ACHN (cell line): Measurements from ENCODE around the gene RIMBP3C.
"Not testable (repeated sequence)": the region's sequence is repeated elsewhere in the genome, so short reads cannot be mapped to it uniquely, and the experiment has no call there.

Experiments
- DNase-seq: peaks from one replicate; pipeline ENCODE4 v3.0.0-alpha.2; 2015
- in situ Hi-C: cut with HindIII; loops from 2 replicates; pipeline ENCODE4 v1.10.0; 2017; ENCODE audit warnings: low sequenced_read_pairs, low pct_ligation_motif_present, low pct_unique_long_range_greater_than_20kb

RIMBP3C gene

DNA sequence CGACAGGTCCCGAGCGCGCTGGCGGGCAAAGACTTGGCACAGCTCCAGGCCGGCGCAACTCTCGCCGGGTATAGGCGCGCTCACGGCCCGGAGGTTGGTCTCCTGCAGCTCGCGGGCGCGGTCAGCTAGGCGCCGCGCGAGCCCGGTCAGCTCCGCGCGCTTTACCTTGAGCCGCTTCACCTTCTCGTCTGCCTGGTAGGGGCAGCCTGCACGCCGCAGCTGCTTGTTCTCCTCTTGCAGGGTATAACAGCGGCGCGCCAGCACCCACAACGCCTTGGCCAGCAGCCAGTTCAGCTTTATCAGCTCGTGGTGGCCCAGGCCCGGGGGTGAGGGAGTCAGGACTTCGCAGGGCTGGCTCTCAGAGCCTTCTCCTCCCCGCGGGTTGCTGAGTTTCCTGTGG is 1.7 kb downstream of the RIMBP3C start:
- DNase-seq, in situ Hi-C loops: not testable (repeated sequence)

DNA sequence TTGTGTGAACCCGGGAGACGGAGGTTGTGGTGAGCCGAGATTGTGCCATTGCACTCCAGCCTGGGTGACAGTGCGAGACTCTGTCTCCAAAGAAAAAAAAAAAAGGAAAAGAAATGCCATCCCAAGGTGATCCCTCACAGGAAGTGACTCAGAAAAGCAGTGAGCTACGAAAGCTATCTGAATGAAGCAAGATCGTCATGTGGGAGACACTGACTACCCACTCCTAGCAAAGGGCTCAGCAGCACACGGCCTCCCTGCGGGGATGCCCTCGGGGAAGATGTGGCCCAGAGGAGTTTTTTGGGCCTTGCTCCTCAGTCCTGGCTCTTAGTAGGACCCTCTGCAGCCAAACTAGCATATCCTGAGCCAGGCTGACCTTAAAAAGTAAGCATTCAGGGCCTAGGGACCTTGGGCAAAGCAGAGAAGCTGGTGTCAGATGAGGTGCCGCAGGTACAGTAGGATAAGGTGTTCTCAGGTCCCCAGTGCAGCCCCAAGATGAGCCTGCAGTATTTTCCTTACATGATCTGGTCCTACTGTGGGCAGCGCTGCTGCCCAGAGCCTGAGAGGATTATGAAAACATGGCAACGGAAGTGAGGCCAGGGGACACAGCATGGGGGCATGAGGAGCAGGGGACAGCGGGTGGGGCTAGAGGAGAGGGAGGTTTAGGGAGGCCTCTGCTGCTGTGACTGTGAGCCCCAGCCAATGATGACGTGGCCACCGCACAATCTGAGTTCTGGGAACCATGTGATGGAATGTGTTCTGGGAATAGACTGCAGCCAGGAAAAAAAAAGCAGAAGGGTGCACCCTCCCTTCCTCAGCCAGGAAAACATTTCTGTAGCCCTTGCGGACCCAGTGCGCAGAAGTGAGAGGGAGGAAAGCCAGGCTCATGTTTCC is 6.6 kb downstream of the RIMBP3C start:
- DNase-seq, in situ Hi-C loops: not testable (repeated sequence)

DNA sequence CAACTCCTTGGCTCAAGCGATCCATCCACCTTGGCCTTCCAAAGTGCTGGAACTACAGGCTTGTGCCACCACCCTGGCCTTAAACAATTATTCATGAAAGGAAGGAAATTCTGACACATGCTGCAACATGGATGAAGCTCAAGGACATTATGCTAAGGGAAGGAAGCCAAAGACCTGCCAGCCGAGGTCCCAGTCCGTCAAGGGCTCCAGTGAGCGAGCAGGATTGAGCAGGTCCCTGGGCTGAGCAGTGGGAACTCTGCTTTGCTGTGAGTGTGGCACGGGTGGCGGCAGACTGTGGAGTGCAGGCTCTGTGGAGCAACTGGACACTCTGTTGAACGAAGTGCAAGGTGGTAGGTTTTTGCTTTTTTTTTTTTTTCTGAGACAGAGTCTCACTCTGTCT is 11.4 kb downstream of the RIMBP3C start:
- DNase-seq, in situ Hi-C loops: not testable (repeated sequence)

DNA sequence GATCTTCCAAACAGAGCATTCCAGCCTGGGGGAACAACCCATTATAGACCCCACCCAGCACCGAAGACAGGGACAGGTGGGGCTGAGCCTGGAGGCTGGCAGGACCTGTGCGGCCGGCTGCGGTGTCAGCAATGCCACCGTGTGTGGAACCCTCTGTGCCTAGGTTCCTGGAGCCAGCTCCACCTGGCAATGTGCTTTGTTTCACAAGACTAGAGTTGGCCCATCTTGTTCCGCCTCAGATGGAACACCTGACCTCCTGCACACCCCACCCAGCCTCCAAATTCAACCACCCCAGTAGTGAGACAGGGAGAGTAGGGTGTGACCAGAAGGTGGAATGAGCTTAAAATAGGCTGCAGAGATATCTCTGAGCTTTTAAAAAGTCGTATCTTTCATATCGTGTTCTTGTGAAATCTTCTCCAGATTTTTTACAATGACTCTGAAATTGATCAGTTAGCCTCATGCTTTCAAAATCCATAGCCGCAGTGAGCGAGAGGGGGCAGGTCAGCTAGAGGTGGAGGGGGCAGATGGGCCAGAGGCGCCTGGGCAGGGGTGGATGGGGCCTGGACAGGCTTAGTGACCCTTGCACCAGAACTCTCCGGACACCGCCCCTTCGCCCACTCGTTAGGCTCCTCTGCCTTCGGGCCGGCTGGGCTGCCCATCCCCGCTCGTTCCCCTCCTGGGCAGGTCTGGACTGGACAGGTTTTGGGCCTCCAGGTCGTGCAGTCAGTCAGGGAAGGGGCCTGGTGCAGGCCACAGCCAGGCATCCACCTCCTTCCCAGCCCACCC is 18.2 kb downstream of the RIMBP3C start:
- DNase-seq, in situ Hi-C loops: not testable (repeated sequence)

DNA sequence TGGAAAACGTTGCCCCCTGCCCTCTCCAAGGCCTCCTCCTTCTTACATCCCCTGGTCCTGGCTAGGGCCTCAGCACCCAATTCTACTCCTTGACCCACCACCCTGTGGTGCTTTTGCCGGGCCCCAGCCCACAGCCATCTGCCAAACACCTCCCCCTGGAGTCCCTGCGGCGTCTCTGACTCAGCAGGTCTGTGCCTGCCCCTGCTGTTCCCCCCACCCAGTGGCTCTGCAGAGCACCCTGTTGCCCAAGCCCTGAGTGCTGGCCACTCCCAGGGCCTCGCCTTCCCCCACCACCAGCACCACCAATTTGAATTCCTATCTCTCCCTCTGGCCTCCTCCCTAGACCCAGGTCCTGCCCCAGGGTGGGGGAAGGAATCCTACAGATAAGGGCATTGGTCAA is 19.7 kb downstream of the RIMBP3C start:
- DNase-seq, in situ Hi-C loops: not testable (repeated sequence)

DNA sequence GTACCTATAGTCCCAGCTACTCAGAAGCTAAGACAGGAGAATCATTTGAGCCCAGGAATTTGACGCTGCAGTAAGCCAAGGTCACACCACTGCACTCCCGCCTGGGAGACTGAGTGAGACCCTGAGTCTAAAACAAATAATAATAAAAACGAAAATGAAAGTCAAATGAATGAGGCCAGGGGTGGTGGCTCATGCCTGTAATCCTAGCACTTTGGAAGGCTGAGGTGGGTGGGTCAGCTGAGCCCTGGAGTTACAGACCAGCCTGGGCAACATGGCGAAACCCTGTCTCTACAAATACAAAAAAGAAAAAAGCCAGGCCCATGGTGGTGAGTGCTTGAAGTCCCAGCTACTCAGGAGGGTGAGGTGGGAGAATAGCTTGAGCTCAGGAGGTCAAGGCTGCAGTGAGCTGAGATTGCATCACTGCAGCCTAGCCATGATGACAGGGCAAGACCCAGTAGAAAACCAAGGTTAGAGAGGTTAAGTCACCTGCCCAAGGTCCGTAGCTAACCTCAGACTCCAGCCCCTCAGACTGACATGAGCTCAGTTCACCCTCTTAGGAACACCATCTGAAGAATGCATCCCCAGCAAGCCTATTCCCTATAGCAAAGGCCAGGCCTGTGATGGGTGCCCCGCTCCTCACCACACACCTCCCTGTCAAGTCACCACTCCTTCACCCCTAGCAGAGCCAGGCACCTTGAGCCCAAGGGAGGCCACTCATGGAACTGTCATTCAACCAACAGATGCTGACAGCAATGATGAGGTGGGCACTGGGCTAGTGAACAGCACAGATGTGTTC is 24.4 kb downstream of the RIMBP3C start:
- DNase-seq, in situ Hi-C loops: not testable (repeated sequence)

DNA sequence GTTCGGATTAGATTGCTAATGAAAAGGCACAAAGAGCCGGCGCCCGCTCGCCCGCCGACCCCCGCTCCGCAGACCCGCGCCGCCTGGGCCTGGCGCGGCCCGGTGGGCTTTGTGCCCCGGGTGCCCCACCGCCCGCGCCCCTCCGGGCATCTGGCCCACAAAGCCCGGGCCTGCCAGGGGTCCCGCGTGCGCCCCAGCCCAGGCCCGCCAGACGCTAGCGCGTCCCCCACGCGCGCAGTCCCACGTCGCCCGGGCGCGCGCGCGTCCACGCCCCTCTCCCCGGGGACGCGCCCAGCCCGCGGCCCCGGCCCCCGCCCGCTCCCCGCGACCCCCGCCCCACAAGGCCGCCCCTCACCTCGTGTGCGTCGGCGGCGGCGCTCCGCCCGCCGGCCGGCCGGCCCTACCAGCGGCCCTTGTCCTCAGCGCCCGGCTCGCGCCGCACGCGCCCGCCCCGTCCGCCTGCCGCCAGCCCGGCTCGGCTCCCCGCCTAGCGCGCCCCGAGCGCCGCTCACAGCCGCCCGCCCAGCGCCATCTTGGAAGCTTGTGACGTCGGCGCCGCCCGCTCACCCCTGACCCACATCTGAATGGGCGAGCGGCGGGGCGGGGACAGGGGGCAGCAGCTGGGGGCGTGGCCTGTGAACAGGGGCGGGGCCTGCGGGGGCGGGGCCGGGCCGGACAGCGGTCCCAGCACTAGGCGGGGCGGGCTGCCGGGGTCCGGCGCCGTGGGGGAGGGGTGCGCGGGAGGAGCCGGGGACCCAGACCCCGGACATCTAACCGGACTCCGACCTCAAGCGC is 34.1 kb downstream of the RIMBP3C start:
- in situ Hi-C loops = not testable (repeated sequence)

DNA sequence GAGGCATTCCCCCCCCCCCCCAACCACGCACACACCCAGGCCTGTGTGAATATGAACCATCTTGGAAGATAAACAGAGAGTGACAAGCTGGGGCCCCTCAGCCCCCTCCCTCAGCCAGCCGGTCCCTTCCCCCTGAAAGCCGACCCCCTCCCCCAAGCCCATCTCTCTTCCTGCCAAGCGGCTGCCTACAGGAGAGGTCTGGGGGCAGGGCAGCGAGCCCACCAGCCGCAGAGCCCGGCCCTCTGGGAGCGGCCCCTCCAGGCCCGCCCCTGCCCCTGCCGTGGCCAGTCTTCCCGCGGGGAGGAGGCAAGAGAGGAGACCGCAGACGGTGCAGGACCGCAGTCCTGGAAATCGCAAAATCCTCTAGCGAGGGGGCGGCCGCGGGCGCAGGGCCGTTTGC is 34.7 kb downstream of the RIMBP3C start:
- DNase-seq, in situ Hi-C loops: not testable (repeated sequence)

More for the DNA sequence above, 34.1 kb downstream of the RIMBP3C start:
- DNase-seq = not testable (repeated sequence)

DNA sequence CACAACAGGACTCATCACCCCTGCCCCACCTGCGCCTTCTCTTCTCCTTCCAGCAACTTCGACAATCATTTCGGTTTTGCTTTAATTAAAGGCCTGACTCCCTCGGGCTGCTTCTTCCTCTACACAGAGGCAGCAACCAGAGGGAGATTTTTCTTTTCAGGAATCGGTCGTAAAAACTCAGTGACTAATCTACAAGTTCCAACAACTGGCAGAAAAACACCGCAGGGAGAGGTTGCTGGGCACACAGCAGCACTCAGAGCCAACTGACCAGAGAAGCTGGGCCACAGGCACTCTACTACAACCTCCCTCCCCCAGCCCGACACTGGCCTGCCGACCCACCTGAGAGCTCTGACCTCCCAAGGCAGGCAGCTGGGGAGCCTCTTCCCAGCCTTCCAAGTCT is 36.0 kb downstream of the RIMBP3C start:
- in situ Hi-C loops = not testable (repeated sequence)

DNA sequence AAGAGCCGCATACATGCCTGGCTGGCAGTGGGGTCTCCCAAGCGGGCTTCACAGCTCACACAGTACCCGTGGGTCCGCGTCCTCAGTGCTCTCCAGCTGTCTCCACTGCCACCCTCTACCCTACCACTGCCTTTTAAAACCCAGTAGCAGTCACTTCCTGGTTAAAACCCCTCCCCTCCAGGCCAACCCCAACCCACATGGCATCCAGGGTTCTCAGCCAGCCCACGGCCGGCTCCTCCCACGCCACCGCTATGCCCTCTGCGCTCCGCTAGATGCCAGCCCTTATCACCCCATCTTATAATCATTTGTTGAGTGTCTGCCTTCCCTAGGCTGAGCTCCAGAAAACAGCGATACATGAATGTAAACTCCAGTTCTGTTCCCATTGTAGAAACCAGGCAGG is 37.1 kb downstream of the RIMBP3C start:
- in situ Hi-C loops, DNase-seq: not testable (repeated sequence)

More for the DNA sequence above, 36.0 kb downstream of the RIMBP3C start:
- not testable (repeated sequence) for DNase-seq

DNA sequence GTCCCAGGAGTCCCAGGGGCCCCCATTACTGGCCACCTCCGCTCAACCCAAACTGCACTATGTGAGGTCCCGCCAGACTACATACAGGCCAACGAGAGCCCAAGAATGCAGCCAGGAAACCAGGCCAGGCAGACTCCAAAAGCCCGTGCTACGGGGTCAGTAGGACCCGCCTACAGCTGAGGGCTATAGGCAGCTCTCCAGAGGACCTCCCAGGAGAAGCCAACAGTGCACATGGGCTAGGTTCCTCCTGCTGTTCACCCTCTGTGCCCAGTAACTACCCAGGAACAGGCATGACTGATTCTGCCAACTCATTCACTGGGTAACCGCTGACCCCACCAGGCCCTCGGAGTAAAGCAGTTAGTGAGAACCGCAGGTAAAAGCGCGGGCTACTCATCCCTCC is 39.2 kb downstream of the RIMBP3C start:
- in situ Hi-C loops, DNase-seq: not testable (repeated sequence)

DNA sequence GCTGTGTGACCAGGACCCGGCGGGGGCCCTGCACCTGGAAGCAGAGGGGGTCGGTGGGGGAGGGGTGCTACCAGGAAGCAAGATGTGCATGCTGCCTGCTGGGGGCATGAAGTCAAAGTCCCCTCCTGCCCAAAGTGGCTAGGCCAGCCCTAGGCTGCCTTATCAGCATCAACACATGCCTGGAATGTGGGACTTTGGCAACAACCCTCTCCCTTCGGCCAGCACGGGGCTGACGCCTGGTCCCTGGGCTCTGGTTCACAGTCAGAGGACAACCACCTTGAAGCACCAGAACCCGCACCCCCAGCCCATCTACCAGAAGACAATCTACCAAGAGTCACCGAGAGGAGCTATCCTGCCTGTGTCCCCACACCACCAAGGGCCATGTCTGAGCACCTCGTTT is 40.9 kb downstream of the RIMBP3C start:
- DNase-seq, in situ Hi-C loops: not testable (repeated sequence)

DNA sequence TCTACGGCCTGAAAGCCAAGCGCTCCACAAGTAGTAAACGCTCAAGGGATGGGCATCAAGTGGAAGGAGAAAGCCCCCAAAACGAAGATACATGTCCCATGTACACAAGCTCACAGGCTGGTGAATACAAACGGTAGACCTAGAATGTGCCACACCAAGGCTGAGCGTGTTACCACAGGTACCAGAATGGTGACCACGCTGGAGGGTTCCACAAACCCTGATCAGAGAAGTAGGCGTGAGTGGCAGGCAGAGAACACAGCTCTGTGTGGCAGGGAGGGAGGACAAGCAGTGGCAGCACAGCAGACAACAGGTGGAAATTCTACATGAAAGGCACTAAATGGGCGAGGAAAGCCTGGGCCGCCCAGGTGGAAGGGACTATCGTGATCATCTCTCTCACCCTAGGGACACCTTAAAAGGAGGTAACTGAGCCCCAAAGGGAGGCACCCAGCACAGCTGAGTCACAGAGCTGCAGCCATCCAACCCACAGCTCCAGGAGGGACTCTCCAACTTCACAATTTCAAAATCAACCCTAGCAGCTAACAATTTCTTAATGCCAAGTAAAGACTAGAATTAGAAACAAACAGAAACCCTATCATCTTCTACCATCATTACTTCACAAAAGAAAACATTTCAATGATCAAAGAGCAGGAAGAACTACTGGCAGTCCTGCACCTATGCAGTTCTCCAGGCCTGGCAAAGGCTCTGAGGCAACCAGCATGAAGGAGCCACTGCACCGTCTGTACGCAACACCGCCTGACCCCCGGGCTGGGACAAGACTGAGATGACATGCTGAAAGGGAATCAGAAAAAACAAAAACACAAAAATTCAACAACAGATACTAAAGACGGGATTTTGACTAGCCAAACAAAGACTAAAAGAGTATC is 51.4 kb downstream of the RIMBP3C start:
- in situ Hi-C loops = not testable (repeated sequence)

DNA sequence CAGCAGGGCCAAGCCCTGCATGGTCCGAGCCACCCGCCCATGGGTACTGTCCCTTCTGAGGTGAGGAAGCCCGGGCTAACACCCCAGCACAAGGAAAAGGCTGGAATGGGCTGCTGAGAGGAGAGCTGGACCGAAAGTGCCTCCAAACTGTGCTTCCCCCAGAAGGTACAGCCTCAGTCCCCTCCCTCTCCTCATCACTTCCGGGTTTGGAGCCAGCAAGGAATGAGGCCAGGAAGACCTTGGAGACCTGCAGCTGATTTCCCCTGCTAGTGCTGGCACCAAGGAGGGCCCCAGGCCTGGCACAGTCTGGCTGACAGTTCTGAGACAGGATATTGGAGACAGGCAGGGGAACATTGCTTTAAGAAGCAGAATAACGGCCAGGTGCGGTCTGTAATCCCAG is 52.8 kb downstream of the RIMBP3C start:
- in situ Hi-C loops, DNase-seq: not testable (repeated sequence)

More for the DNA sequence above, 51.4 kb downstream of the RIMBP3C start:
- DNase-seq = not testable (repeated sequence)

DNA sequence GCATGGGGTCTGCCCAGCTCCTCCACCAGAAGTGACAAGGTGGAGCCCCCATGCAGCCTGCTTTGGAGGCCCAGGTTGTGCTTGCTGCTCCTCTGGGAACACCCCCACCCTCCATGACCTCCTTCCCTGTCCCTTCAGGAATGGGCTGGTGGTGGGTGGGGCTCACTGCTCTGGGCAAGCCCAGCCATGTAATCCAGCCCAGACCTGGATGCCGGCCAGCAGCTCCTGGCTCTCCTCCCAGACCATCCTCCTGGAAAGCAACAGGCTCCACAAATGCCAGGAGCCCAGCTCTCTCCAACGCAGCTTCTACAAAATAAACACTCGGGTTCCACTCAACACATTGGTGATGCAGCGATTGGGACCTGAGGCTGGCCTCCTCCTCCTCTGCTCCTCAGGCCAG is 53.3 kb downstream of the RIMBP3C start:
- in situ Hi-C loops, DNase-seq: not testable (repeated sequence)
